Endodermal cell (in vitro differentiated cells): ENCODE results near the gene APCDD1L. TPM values are rescaled to one million over a fixed set of nuclear protein-coding genes. Genes with fewer than 3 reads are reported as not detected.

Experiments used
- DNase-seq: peaks from one replicate; pipeline ENCODE4 v3.0.0-alpha.2; 2017
- H3K27ac ChIP-seq: 2 replicates; pipeline ENCODE4 v1.5.1; 2013; ENCODE audit warnings: mild to moderate bottlenecking, low read depth, low read length, moderate library complexity
- H3K27me3 ChIP-seq: 2 replicates; pipeline ENCODE4 v1.6.1; 2013; ENCODE audit warnings: mild to moderate bottlenecking, low read length, moderate library complexity; ENCODE audit not compliant: insufficient read depth, control insufficient read depth, poor library complexity, severe bottlenecking
- H3K36me3 ChIP-seq: 2 replicates; pipeline ENCODE4 v1.7.0; 2013; ENCODE audit warnings: mild to moderate bottlenecking, low read length, moderate library complexity; ENCODE audit not compliant: control insufficient read depth, insufficient read depth
- H3K4me1 ChIP-seq: one replicate; pipeline ENCODE4 v1.7.0; 2013; ENCODE audit warnings: low read length; ENCODE audit not compliant: control insufficient read depth, insufficient read depth
- H3K4me3 ChIP-seq: 2 replicates; pipeline ENCODE4 v1.5.1; 2013; ENCODE audit warnings: mild to moderate bottlenecking, low read length, moderate library complexity
- H3K9ac ChIP-seq: 2 replicates; pipeline ENCODE4 v1.6.1; 2013; ENCODE audit warnings: mild to moderate bottlenecking, low read length, moderate library complexity; ENCODE audit not compliant: poor library complexity, severe bottlenecking; ENCODE audit errors: extremely low read depth
- H3K9me3 ChIP-seq: 2 replicates; pipeline ENCODE4 v1.6.1; 2013; ENCODE audit warnings: mild to moderate bottlenecking, low read length, moderate library complexity; ENCODE audit not compliant: control insufficient read depth
- H3K27ac Mint-ChIP-seq: 2 replicates; pipeline ENCODE4 v1.8.0; 2020; ENCODE audit warnings: mixed read lengths
- H3K27me3 Mint-ChIP-seq: 2 replicates; pipeline ENCODE4 v1.8.0; 2021; ENCODE audit warnings: mild to moderate bottlenecking, mixed read lengths; ENCODE audit not compliant: insufficient read depth
- H3K36me3 Mint-ChIP-seq: 2 replicates; pipeline ENCODE4 v1.8.0; 2020; ENCODE audit warnings: low read depth, mixed read lengths
- H3K4me1 Mint-ChIP-seq: 2 replicates; pipeline ENCODE4 v1.8.0; 2020; ENCODE audit warnings: mixed read lengths
- H3K4me3 Mint-ChIP-seq: 2 replicates; pipeline ENCODE4 v1.8.0; 2020; ENCODE audit warnings: mild to moderate bottlenecking, moderate library complexity, mixed read lengths
- H3K9me3 Mint-ChIP-seq: 2 replicates; pipeline ENCODE4 v1.8.0; 2020; ENCODE audit warnings: mild to moderate bottlenecking, mixed read lengths
- WGBS, 2 experiments: methylation state at CpG; one replicate each; pipeline versions ENCODE4 v1.1.5 to v1.1.7; 2013; ENCODE audit warnings: missing lambda C conversion rate in 2 of 2, mixed read lengths in 1 of 2; ENCODE audit not compliant: insufficient coverage in 1 of 2, insufficient read length in 1 of 2; 5-methylcytosine and 5-hydroxymethylcytosine counted together
- total RNA-seq, 2 donors: library from RNA; stranded (reverse); fragmentation: NEBNext Ultra II Directional in 1 of 2; extraction: Animal tissue kit (Norgen Biotek cat#: 25700) in 1 of 2; gene quantifications; 2 replicates in 1 of 2; 3 replicates in 1 of 2; pipeline ENCODE4 v1.2.1, GENCODE V29; 2021
- TF ChIP-seq, protein P1 (sequence below): fragments of 200-600 bp; sonication (generic); conservative IDR thresholded peaks from 2 replicates; pipeline ENCODE4 v1.5.0; 2021; ENCODE audit warnings: antibody characterized with exemption, mild to moderate bottlenecking

Gene APCDD1L
- total RNA-seq, 2 donors from 2014 or later = 6.4 TPM

DNA sequence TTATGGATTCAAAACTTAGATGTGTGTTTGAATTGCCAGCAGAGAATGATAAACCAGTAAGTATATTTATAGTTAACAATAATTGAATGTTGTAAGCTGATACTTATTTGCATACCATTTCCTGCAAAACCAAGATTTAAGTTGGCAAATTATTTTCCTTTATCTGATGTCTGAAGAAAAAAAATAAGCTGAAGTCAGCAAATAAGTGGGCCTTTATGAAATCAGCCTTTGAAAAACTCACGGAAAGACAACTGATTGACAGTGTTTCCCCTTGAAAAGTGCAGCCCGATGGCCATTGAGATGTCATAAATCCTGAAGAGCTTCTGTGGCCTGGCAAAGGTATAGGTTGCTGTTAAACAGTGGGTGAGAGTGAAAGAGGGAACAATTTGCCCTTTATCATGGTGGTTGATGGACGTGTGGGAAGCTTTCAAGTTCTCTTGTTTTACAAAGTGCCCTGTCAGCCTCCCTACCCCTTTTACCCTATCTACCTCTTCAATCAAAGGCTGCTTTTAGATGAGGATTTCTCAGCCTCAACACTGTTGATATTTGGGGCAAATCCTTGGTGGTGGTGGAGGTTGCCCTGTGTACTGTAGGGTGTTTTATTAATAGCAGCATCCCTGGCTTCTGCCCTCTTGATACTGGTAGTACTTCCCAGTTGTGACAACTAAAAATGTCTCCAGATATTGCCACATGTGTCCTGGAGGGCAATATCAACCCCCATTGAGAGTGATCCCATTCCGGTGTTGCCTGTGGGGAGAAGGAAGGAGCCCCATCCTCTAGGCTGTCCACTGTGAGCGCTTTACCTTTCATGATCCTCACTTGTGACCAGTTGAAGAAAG, 76.0 kb downstream of the APCDD1L start:
- H3K27ac Mint-ChIP-seq = no peak overlapping the region
- Histone ChIP-seq H3K4me3 (no peak overlapping the region), H3K27ac (no peak overlapping the region), H3K9me3 (no peaks in the 10 kb centered on the region), H3K36me3 (peaks cover 65% of the 10 kb centered on the region), H3K27me3 (no peaks in the 10 kb centered on the region), H3K4me1 (no peaks in the 10 kb centered on the region), H3K9ac (no peak overlapping the region)
- peaks cover 53% of the 10 kb centered on the region for H3K36me3 Mint-ChIP-seq
- no peak overlapping the region for H3K4me3 Mint-ChIP-seq
- TF ChIP-seq, protein P1, sequence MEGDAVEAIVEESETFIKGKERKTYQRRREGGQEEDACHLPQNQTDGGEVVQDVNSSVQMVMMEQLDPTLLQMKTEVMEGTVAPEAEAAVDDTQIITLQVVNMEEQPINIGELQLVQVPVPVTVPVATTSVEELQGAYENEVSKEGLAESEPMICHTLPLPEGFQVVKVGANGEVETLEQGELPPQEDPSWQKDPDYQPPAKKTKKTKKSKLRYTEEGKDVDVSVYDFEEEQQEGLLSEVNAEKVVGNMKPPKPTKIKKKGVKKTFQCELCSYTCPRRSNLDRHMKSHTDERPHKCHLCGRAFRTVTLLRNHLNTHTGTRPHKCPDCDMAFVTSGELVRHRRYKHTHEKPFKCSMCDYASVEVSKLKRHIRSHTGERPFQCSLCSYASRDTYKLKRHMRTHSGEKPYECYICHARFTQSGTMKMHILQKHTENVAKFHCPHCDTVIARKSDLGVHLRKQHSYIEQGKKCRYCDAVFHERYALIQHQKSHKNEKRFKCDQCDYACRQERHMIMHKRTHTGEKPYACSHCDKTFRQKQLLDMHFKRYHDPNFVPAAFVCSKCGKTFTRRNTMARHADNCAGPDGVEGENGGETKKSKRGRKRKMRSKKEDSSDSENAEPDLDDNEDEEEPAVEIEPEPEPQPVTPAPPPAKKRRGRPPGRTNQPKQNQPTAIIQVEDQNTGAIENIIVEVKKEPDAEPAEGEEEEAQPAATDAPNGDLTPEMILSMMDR = no peak
- no peaks in the 10 kb centered on the region for H3K27me3 Mint-ChIP-seq
- peaks cover 7% of the 10 kb centered on the region for H3K4me1 Mint-ChIP-seq
- 74 to 86% methylated on average over 4 to 5 of the region's 5 CpGs for WGBS, 2 experiments
- DNase-seq = peak; percentile 13
- H3K9me3 Mint-ChIP-seq = no peaks in the 10 kb centered on the region

GRCh38 chr20:58436868-58437645, 78.1 kb downstream of the APCDD1L start:
- Histone ChIP-seq H3K4me1 (no peaks in the 10 kb centered on the region), H3K27ac (no peak overlapping the region), H3K27me3 (no peaks in the 10 kb centered on the region), H3K9me3 (no peaks in the 10 kb centered on the region), H3K4me3 (no peak overlapping the region), H3K36me3 (peaks cover 58% of the 10 kb centered on the region), H3K9ac (no peak overlapping the region)
- 93 to 100% methylated on average over 4 to 5 of the region's 5 CpGs for WGBS, 2 experiments
- peaks cover 38% of the 10 kb centered on the region for H3K36me3 Mint-ChIP-seq
- no peak overlapping the region for H3K4me3 Mint-ChIP-seq
- H3K27me3 Mint-ChIP-seq = no peaks in the 10 kb centered on the region
- H3K27ac Mint-ChIP-seq = no peak overlapping the region
- TF ChIP-seq, protein P1 = no peak
- H3K9me3 Mint-ChIP-seq = no peaks in the 10 kb centered on the region
- DNase-seq = no peak
- H3K4me1 Mint-ChIP-seq = peaks cover 13% of the 10 kb centered on the region

- Mint-ChIP-seq H3K4me3 (no peak overlapping the region), H3K27ac (no peak overlapping the region), H3K27me3 (no peaks in the 10 kb centered on the region), H3K36me3 (peaks cover 35% of the 10 kb centered on the region), H3K9me3 (no peaks in the 10 kb centered on the region), H3K4me1 (peaks cover 22% of the 10 kb centered on the region)
- no peak overlapping the region for H3K4me3 ChIP-seq
- no peaks in the 10 kb centered on the region for H3K27me3 ChIP-seq
- H3K4me1 ChIP-seq = no peaks in the 10 kb centered on the region
- no peak overlapping the region for H3K27ac ChIP-seq
- H3K9me3 ChIP-seq = no peaks in the 10 kb centered on the region
- peaks cover 55% of the 10 kb centered on the region for H3K36me3 ChIP-seq
- H3K9ac ChIP-seq = no peak overlapping the region
- TF ChIP-seq, protein P1 = no peak
- no peak for DNase-seq
- WGBS, 2 experiments = 93% methylated on average over 6 of the region's 6 CpGs; no CpG with 5 or more reads in 1 of the 2 experiments
Observed at GRCh38 chr20:58435237-58435636, 80.0 kb downstream of the APCDD1L start.
